Glutamatergic neuron (in vitro differentiated cells): ENCODE results near the gene TOMM40. TPM values are rescaled to one million over a fixed set of nuclear protein-coding genes. Genes with fewer than 3 reads are reported as not detected.

Experiments used
- DNase-seq: peaks from one replicate; pipeline ENCODE4 v3.0.0; 2022
- H3K27ac Mint-ChIP-seq: one replicate; pipeline ENCODE4 v1.8.0; 2020; ENCODE audit warnings: mild to moderate bottlenecking, mixed read lengths, inconsistent platforms; ENCODE audit not compliant: unreplicated experiment
- H3K27me3 Mint-ChIP-seq: one replicate; pipeline ENCODE4 v1.8.0; 2020; ENCODE audit warnings: mild to moderate bottlenecking, moderate library complexity, mixed read lengths, inconsistent platforms; ENCODE audit not compliant: unreplicated experiment
- H3K36me3 Mint-ChIP-seq: one replicate; pipeline ENCODE4 v1.8.0; 2020; ENCODE audit warnings: mild to moderate bottlenecking, mixed read lengths, inconsistent platforms; ENCODE audit not compliant: unreplicated experiment
- H3K4me1 Mint-ChIP-seq: one replicate; pipeline ENCODE4 v1.8.0; 2020; ENCODE audit warnings: mild to moderate bottlenecking, low read depth, mixed read lengths, inconsistent platforms; ENCODE audit not compliant: unreplicated experiment
- H3K4me3 Mint-ChIP-seq: one replicate; pipeline ENCODE4 v1.8.0; 2020; ENCODE audit warnings: mild to moderate bottlenecking, mixed read lengths, inconsistent platforms; ENCODE audit not compliant: unreplicated experiment
- H3K9me3 Mint-ChIP-seq: one replicate; pipeline ENCODE4 v1.8.0; 2020; ENCODE audit warnings: mild to moderate bottlenecking, moderate library complexity, mixed read lengths, inconsistent platforms; ENCODE audit not compliant: unreplicated experiment
- CTCF ChIP-seq: fragments of 200-600 bp; sonication (generic); IDR thresholded peaks from one replicate; pipeline ENCODE4 v1.5.0; 2021; ENCODE audit not compliant: partially characterized antibody, unreplicated experiment
- total RNA-seq: library from RNA; stranded (reverse); fragmentation: NEBNext Ultra II Directional; extraction: Animal tissue kit (Norgen Biotek cat#: 25700); gene quantifications from one replicate; pipeline ENCODE4 v1.2.1, GENCODE V29; 2021; ENCODE audit not compliant: unreplicated experiment

Gene TOMM40
- total RNA-seq, 1 donor from 2014 or later: 57.8 TPM

- Mint-ChIP-seq H3K27me3 (peaks cover 6% of the 10 kb centered on the region), H3K4me1 (no peaks in the 10 kb centered on the region), H3K9me3 (peaks cover 2% of the 10 kb centered on the region), H3K27ac (no peak overlapping the region), H3K4me3 (no peak overlapping the region), H3K36me3 (no peaks in the 10 kb centered on the region)
- TF ChIP-seq CTCF: no peak
- DNase-seq: no peak
Observed at GRCh38 chr19:44904426-44904994, 13.5 kb downstream of the TOMM40 start.

DNA sequence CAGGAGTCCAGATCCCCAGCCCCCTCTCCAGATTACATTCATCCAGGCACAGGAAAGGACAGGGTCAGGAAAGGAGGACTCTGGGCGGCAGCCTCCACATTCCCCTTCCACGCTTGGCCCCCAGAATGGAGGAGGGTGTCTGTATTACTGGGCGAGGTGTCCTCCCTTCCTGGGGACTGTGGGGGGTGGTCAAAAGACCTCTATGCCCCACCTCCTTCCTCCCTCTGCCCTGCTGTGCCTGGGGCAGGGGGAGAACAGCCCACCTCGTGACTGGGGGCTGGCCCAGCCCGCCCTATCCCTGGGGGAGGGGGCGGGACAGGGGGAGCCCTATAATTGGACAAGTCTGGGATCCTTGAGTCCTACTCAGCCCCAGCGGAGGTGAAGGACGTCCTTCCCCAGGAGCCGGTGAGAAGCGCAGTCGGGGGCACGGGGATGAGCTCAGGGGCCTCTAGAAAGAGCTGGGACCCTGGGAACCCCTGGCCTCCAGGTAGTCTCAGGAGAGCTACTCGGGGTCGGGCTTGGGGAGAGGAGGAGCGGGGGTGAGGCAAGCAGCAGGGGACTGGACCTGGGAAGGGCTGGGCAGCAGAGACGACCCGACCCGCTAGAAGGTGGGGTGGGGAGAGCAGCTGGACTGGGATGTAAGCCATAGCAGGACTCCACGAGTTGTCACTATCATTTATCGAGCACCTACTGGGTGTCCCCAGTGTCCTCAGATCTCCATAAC is 14.5 kb downstream of the TOMM40 start, which contains the start of gene APOE:
Gene APOE (plus strand): TSS at position 360 of the 724 bp plus-strand sequence. CDS start 829 bp downstream, outside the sequence.
- Mint-ChIP-seq H3K9me3 (peaks cover 2% of the 10 kb centered on the region), H3K4me3 (peak within 1 kb of the TSS; percentile 85), H3K27ac (peak within 1 kb of the TSS; percentile 45), H3K36me3 (no peaks in the 10 kb centered on the region), H3K4me1 (no peaks in the 10 kb centered on the region), H3K27me3 (peaks cover 6% of the 10 kb centered on the region)
- no peak for TF ChIP-seq CTCF
- DNase-seq: no peak

DNA sequence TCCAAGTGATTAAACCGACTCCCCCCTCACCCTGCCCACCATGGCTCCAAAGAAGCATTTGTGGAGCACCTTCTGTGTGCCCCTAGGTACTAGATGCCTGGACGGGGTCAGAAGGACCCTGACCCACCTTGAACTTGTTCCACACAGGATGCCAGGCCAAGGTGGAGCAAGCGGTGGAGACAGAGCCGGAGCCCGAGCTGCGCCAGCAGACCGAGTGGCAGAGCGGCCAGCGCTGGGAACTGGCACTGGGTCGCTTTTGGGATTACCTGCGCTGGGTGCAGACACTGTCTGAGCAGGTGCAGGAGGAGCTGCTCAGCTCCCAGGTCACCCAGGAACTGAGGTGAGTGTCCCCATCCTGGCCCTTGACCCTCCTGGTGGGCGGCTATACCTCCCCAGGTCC is 16.6 kb downstream of the TOMM40 start:
- H3K36me3 Mint-ChIP-seq: no peaks in the 10 kb centered on the region
- H3K27ac Mint-ChIP-seq: no peak overlapping the region
- H3K9me3 Mint-ChIP-seq: peaks cover 4% of the 10 kb centered on the region
- no peak overlapping the region for H3K4me3 Mint-ChIP-seq
- DNase-seq: no peak
- H3K4me1 Mint-ChIP-seq: no peaks in the 10 kb centered on the region
- H3K27me3 Mint-ChIP-seq: peaks cover 6% of the 10 kb centered on the region
- no peak for TF ChIP-seq CTCF

DNA sequence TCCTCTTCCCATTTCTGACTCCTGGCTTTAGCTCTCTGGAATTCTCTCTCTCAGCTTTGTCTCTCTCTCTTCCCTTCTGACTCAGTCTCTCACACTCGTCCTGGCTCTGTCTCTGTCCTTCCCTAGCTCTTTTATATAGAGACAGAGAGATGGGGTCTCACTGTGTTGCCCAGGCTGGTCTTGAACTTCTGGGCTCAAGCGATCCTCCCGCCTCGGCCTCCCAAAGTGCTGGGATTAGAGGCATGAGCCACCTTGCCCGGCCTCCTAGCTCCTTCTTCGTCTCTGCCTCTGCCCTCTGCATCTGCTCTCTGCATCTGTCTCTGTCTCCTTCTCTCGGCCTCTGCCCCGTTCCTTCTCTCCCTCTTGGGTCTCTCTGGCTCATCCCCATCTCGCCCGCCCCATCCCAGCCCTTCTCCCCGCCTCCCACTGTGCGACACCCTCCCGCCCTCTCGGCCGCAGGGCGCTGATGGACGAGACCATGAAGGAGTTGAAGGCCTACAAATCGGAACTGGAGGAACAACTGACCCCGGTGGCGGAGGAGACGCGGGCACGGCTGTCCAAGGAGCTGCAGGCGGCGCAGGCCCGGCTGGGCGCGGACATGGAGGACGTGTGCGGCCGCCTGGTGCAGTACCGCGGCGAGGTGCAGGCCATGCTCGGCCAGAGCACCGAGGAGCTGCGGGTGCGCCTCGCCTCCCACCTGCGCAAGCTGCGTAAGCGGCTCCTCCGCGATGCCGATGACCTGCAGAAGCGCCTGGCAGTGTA is 17.2 kb downstream of the TOMM40 start:
- H3K27ac Mint-ChIP-seq: no peak overlapping the region

More for the DNA sequence above, 17.2 kb downstream of the TOMM40 start:
- H3K9me3 Mint-ChIP-seq: peaks cover 4% of the 10 kb centered on the region
- H3K4me1 Mint-ChIP-seq: no peaks in the 10 kb centered on the region
- TF ChIP-seq CTCF: no peak
- H3K36me3 Mint-ChIP-seq: no peaks in the 10 kb centered on the region
- no peak overlapping the region for H3K4me3 Mint-ChIP-seq
- DNase-seq: no peak
- H3K27me3 Mint-ChIP-seq: peaks cover 6% of the 10 kb centered on the region
